Measurements from ENCODE around the gene ABCC4.

Gene ABCC4

DNA sequence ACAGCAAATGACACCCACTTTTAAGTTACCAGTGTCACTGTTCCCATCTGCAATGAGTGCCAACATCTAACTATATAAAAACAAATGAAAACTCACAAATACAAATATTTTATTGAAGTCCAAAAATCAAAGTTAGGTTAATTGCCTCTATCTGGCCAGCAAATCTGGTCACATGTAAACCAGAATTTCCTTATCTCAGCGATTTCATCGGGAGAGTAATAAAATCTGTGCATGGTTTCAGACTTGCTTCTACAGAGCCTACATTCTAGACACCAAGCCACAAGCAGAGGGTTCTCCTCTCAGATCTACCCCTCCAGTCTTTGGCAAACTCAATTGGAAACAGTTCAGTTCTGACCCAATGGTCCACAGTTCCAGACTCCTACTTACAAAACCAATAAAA is 189.6 kb downstream of the ABCC4 start:
- DNase-seq = no peak

DNA sequence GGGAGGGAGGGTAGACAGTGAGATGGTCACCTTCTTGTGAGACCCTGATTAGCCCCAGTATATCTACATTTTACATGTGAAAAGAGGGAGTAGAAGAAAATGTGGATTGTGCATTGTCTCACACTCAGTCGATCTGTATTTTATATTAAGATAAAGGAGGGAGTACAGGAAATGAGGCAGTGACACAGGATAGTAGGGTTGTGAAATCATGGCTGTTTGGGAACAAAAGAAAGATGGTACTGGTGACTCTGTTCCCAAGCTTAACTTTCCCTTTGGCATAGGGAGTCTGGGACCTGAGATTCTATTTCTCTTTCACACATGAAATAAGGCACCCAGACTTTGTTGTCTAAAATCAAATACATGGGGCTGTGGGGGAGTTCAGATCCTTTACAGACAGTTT is 194.7 kb downstream of the ABCC4 start:
- no peak for DNase-seq

DNA sequence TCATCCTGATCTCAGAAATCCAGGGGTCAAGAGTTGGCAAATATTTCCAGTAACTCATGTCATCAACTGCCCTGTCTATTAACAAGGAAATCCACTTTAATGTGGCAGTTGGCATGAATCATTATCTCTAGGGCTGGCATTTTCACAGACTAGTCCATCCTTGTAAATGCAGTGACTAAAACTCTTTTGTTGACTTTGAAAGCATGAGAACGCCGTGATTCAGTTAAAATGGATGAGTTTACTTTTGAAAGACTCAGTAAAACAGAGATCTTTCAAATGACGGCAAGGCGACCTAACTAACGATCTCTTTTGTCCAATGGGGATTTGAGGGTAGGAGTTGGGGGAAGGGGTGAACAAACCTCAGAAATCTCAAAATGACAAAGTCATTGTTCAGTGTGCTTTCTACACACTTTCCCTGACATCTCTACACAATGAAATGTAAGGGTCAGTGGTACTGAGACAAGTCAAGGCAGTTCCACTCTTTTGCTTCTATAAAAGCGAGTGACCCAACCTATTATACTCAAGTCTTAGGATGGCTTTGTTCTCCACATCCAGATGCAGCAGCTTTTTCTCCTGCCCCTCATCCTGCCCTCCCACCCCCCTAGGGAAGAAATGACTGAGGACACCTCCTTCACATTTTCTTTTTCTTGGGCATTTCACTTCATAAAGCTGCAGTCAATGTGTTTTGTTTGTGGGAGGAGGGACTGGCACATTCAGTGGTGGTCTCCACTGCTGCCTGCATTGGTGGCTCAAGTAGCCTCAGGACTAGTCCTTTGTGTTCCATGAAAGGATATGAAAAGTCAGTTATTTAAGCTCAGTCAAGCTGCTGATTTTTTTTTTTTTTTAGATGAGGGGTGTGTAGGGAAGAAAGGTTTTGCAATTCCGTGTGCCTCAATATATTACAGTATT is 200.5 kb downstream of the ABCC4 start:
- DNase-seq = no peak

DNA sequence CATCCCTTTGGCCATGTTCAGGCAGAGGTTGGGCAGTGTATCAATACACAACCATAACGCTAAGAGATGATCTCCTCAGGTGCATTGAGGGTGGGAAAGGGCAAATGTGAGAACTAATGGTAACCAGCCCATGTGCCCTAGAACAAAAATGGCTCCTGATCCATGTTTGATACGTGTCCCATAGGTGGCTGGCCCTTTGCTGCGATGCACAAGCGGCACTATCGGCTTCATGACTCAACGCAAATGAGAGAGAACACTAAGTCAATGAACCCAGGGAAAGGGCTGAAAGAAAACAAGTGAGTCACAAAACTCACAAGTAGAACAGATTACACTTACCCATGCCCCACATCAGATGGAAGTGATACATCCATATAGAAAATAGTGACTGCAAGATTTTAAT is 201.7 kb downstream of the ABCC4 start:
- no peak for DNase-seq

DNA sequence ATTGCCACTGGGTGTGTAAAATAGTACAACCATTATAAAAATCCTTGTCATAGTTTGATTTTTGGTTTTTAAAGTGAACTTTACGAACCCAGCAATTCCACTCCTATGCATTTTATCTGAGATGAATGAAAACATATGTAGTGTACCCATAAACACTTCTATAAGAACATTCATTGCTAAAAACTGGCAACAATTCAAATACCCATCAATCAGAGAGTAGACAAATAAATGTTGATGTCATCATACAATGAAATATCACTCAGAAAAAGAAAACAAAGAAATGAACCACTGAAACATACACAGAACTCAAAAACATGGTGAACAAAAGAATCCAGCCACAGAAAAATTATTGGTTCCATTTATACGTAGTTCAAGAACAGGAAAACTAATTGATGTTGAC is 202.3 kb downstream of the ABCC4 start:
- DNase-seq = no peak

DNA sequence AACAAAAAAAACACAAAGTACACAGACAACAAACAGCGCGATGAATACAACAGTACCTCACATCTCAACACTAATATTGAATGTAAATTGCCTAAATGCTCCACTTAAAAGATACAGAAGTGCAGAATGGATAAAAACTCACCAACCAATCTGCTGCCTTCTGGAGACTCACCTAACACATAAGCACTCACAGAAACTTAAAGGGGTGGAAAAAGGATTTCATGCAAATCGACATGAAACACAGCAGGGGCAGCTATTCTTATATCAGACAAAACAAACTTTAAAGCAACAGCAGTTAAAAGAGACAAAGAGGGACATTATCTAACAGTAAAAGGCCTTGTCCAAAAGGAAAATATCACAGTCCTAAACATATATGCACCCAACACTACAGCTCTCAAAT is 209.5 kb downstream of the ABCC4 start:
- DNase-seq = no peak

DNA sequence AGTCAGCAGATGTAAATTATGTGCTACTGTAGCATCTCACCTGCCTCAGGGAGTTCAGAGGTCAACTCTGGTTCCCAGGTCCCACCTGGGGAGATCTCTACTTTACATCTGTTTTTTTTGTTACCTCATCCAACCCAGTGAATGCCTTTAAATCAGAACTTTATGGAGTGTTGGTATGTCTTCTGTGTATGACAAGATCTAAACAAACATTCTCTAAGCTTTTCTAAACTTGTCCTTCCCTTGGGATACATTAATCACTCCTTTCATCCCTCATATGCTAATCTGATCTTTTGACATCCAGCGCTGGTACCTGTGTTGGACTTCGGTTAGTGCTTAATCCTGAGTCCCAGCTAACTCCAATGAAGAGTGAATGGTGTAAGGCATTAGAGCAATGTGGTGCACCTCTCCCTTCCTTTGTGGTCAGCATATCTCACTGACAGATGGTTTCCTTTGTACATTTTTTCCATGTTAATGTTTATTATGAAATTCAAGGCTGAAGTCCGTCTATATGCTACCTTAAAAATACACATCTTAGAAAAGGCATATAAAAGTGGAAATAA is 213.4 kb downstream of the ABCC4 start:
- no peak for DNase-seq

DNA sequence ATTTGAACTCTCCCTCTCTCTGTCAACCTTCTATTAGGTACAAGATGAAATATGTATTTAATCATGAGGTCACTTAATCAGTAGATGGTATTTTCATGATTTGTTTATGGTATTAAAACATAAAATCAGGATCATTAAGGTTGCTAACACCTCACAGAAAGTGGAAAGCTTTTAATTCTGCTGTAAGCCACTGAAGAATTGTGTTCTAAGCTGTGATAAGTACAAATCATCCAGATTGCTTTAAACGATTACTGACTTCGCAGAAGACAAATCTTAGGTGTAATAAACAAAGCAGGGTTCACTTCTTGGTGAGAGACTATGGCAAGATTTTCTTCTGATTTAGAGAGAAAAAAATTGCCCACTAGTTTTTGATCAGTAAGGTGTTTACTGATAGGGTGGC is 214.5 kb downstream of the ABCC4 start:
- DNase-seq = no peak

DNA sequence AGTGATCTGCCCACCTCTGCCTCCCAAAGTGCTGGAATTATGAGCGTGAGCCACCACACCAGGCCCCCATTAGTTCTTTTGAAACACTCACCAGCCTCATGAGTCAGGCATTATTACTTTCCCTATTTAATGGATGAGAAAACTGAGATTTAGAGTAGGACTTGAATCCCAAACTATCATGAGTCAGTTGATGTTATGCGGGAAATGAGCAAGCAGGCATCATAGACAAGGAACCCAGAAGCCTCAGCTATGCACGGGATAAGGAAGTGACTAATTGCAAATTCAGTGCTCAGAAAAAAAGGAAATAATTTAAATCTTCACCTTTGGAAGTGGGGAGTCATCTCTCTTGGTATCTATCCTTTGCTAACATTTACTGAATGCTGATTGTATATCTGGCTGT is 217.5 kb downstream of the ABCC4 start:
- DNase-seq = no peak

DNA sequence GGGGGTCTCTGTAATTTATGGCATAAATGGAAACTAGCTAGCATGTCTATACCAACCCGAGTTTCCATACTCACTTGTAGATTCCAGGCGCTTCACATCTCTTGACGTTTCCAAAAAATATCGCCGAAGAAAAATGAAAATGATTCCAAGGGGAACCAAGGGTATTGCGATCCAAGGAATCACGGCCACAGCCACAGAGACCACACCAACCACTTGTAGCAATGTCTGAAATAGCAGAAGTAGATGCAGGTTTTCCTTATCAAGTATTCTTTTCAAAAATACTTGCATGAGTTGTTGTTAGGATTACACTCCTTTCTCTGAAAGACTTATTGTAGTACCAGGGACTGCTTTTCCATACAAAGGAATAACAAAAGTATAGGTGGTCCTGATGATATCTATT is 218.2 kb downstream of the ABCC4 start:
- no peak for DNase-seq

DNA sequence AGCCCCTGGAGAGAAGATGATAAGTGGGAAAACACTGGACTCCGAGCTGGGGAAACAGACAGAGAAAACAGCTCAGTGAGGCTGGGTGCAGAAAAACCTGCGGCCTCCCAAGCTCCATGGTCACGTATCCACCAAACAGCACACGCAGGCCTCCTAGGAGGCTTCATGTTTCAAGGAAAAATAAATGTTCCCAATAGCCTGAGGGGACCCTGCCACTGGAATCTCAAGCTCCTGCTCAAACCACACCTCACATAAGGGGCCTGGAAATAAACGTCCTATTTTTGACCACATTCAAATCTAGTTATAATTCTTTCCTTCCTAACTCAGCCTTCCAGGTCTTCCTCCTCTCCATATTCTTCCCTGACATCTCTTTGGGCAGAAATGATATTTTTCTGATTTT is 225.7 kb downstream of the ABCC4 start:
- DNase-seq = no peak

DNA sequence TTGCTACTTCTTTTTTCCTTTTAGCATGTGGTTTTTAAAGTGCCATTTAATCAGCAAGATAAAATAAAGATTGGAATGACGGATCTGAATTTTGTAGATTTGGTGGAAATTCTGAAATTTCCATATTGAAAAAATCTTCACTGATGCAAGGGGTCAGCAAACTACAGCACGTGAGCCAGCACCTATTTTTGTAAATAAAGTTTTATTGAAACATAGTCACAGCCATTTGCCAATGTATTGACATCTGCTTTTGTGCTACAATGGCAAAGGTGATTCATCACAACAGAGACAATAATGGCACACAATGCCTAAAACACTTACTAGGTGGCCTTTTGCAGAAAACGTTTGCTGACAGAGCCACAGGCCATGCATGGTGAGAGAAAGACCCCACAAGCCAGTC is 226.4 kb downstream of the ABCC4 start:
- DNase-seq = no peak

DNA sequence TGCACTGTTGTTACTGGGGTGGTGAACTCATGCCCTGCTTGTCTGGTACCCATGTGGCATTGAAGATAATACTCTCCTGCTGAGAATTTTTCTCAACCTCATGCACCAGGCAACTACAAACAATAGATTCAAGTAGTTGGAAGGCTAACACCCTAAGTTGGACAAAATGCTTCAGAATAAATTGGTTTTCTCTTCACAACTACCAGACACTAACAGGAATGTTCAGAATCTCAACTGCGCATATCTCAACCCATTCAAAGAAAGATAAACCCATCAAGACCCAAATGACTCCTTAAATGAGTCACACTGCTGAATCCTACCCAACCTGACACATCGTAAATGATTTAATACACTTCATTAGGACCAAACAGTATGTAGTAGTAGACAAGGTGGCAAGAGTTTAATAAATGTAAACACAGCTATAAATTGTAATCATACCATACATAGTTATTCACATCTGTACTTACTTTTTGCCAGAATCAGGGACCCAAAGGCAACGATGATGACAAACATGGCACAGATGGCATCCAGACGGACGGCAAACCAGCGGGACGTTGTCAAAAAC is 227.4 kb downstream of the ABCC4 start:
- DNase-seq = no peak

DNA sequence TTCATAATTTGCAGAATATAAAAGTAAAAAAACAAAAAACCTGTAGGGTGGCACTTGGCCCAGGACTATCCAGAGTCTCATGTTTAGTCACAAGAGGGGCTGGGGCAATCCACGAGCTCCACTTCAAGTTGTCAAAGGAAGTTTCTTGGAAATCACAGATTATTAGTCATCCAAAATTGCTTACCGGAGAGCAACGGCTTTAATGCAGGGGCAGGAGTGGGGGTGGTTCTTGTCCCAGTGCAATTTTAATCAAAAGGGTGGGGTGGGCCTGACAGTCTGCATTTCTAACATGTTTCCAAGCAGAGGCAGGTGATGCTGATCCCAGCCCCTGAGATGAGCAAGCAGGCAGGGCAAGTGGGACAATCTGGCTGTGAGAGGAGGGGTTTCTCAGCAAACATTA is 233.9 kb downstream of the ABCC4 start:
- no peak for DNase-seq

DNA sequence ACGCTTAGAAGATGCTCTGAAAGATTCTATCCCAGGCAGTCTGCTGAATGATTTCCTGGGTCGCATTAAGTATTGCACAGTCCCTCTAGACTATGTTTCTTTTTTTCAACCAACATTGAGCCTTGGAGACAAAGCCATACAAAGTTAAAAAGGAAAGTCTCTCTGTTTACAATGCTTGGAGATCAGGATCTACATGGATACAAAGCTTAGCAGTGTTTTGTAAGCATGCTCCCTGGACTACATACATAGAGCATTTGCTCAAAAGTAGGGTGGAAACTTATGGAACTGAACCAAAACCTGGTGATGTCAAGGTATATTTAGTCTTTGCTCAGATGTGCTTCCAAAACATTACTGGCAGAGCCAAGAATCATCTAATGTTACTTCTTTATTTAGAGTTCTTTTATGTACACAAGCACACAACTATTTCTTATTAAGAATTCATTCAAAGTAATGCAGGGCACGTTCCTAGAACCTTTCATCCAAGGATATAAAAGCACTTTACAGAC is 241.2 kb downstream of the ABCC4 start:
- DNase-seq = no peak

DNA sequence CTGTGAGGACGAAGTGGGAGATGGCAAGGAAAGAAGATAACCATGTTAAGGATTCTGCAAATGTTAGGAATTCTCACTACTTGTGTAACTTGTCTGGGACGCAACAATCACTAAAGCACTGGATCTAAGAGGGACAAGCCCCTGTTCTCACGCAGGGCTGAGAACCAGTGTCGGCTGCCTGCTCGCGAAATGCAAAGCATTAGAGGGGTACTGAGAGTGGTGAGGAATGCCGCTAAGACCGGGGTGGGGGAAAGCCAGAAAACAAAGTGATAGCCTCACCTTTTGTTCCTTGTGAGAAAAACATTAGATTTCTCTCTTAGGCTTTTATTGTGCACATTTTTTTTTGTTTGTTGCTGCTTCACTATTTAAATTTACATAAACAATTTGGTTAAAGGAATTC is 241.9 kb downstream of the ABCC4 start:
- DNase-seq = no peak

DNA sequence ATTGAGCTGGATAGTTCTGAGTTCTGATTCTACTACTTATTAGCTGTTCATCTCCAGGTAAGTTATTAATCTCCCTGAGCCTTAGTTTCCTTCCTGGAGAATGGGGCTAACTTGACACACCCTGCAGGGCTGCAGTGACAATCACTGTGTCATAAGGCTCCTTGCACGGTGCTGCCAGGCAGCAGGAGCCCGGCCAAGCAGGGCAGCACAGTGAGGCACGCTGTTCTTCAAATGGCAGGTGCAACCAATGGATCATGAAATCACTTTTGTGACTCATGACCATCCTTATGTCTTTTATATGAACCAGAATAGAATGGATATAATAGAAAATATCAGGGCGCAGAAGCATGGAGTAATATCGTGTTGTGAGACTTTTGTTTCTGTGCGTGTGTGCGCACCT is 242.6 kb downstream of the ABCC4 start:
- no peak for DNase-seq

DNA sequence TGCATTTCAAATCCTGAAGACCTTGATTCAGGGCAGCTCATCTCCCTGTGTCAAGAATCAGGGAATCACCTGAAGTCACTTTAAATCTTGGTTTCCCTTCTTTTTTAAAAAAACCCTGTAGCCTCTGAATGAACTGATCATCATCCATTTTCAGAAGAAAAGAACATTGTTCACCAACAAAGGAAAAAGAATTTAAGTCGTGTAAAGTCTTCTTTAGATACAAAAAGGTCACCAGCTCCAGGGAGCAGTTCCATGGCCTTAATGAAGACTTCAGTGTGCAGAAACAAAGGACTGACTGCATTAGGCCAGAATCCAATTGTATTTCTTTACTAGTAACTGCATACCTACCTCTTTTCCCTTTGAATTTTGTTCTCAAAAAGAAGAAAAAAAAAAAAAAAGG is 245.0 kb downstream of the ABCC4 start:
- DNase-seq = no peak

DNA sequence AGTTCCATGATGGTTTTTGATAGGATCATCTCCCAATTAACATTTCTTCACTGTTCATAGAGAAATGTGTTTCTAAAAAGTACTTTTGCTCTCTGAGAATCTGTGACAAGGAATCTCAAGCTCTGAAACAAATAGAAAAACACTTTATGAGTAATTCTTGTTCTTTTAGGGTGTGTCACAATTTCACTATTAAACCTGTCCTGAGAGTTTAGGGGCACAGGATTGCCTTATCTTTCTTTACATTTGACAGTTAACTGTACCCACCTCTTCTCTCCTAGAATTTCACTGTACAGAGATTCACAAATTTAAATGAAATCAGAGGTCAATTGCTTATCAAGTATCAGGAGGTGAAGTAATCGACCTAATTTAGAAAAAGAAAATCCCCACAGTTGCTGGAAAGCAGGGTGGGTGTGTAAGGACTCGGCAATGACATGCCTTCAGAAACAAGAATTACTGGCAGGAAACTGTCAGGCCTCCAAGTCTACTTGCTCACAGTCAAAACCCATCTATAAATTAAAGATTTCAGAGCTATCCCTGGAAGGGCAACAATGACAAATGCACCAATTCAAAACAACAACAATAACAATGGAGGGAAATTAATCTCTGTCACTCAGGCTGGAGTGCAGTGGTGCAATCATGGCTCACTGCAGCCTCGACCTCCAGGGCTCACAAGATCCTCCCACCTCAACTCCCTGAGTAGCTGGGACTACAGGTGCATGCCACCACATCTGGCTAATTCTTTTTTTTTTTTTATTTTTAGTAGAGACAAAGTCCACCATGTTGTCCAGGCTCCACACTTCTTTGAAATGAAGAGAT is 250.2 kb downstream of the ABCC4 start:
- DNase-seq = no peak

DNA sequence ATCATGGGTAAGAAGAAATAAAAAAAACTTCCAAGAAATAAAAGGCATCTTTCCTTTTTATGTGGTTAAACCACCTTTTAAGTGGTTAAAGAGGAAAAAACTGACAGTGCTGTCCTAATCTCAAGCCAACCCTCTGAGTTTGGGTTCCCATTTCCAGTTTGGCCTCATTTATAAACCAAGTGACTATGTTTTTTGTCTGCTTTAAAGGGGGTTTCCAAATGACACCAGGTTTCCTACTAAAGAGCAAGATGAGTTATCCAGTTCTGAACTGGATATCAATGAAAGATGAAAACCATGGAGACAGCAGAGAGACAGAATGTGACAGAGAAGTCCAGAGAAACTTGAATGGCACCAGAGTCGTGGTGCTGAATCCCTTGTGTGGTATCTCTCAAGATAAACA is 251.5 kb downstream of the ABCC4 start:
- DNase-seq = no peak

DNA sequence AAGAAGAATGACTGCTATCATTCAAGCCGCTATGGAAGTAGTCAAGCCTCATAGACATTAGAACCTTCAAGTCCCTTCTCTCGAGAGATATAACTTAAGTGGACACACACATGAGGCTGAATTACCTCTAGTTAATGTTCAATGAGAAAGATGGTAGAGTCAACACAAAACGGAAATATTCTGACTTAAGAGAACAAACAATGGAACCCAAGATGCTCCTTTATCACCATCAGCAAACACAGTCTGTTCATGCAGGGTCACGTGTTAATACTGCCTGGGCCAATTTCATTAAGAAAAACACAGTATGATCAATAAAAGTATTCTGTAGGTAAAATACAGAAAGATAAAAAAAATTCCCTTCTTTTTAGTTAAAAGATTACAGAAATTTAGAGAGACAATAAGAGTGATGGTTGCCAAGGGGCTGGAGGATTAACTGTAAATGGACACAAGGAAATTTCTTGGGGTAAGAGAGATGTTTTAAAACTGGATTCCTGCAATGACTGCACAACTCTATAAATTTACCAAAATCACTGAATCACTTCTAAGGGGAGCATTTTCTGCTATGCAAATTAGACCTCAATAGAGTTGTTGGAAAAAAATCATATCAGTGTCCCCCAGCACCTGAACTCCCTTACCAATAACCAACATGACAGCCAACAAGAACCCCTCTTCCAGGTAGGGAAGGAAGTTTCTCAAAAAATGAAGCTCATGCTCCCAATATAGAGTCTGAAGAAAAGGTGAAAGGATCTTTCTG is 256.6 kb downstream of the ABCC4 start:
- no peak for DNase-seq

DNA sequence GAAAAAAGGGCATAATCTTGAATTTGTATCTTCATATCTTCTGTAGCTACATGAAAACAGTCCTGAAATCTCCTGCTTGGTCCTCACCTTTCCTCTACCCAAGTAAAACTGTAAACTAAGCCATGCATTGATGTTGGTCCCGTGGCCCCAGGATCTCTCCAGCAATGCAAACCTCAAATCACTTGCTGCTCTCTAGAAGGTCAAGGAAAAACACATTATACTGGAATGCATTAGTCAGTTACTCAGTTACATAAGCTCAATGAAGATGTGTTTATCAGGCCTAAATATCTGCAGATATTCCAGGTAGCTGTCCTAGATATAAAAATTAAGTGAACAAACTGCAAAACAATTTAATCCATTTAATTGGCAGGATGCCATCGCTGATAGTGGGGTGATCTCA is 261.8 kb downstream of the ABCC4 start:
- no peak for DNase-seq

DNA sequence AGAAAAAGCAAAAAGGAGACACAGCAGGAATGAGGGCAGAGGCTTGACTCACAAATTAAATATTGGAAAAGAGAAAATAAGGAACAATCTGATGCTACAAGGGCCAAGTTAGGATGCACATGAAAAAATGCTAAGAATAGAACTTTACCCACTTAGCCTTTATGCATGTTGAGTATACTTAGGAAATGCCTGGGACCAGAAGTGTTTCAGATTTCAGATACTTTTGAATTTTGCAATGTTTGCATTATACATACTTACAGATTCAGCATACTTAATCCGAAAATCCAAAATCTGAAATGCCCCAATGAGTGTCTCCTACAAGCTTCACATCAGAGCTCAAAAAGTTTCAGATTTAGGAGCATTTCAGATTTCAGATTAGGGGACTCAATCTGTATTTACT is 262.3 kb downstream of the ABCC4 start:
- DNase-seq = no peak

Data from CD4-positive, alpha-beta T cell treated with Interleukin-6 for 4 hours (primary cell).